Kidney epithelial cell (primary cell): ENCODE results near the gene PKD2. TPM values are rescaled to one million over a fixed set of nuclear protein-coding genes. Genes with fewer than 3 reads are reported as not detected.
"Not testable (repeated sequence)": the region's sequence is repeated elsewhere in the genome, so short reads cannot be mapped to it uniquely, and the experiment has no call there.

Experiments
- DNase-seq: peaks from one replicate; pipeline ENCODE4 v3.0.0-alpha.2; 2010; ENCODE audit warnings: low read depth
- H3K27me3 ChIP-seq: 2 replicates; pipeline ENCODE4 v1.6.0; 2011; ENCODE audit warnings: low read length; ENCODE audit not compliant: control insufficient read depth, insufficient read depth
- H3K36me3 ChIP-seq: 2 replicates; pipeline ENCODE4 v1.5.1; 2011; ENCODE audit warnings: low read length; ENCODE audit not compliant: control insufficient read depth, insufficient read depth
- H3K4me3 ChIP-seq: 2 replicates; pipeline ENCODE4 v1.5.1; 2011; ENCODE audit warnings: low read depth, mild to moderate bottlenecking, control low read depth, low read length
- total RNA-seq: library from RNA; depleted of rRNA; stranded (reverse); fragments of >200 nt; gene quantifications from 2 replicates; pipeline ENCODE4 v1.2.3, GENCODE V29; 2015
- TF ChIP-seq, protein P1 (sequence below): IDR thresholded peaks from 2 replicates; pipeline ENCODE4 v1.5.1; 2011; ENCODE audit warnings: mild to moderate bottlenecking, moderate library complexity, low read length, control low read depth, inconsistent platforms; ENCODE audit not compliant: insufficient read depth, poor library complexity, severe bottlenecking

PKD2 gene
- total RNA-seq, 1 donor from 2014 or later = 31.6 TPM

DNA sequence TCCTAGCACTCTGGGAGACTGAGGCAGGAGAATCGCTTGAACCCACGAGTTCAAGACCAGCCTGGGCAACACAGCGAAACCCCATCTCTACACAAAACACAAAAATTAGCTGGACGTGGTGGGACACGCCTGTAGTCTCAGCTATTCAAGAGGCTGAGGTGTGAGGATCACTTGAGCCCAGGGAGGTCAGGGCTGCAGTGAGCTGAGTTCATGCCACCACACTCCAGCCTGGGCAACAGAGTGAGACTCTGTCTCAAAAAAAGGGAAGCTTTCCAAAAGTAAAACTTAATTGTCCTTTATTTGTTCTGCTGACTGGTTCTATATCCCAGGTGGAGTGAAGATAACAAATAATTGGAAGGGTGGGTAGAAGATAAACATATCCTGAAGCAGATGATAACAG is 105.4 kb downstream of the PKD2 start:
- no peak for DNase-seq
- H3K27me3 ChIP-seq = no peaks in the 10 kb centered on the region
- no peak overlapping the region for H3K4me3 ChIP-seq
- H3K36me3 ChIP-seq = no peaks in the 10 kb centered on the region
- TF ChIP-seq, protein P1, sequence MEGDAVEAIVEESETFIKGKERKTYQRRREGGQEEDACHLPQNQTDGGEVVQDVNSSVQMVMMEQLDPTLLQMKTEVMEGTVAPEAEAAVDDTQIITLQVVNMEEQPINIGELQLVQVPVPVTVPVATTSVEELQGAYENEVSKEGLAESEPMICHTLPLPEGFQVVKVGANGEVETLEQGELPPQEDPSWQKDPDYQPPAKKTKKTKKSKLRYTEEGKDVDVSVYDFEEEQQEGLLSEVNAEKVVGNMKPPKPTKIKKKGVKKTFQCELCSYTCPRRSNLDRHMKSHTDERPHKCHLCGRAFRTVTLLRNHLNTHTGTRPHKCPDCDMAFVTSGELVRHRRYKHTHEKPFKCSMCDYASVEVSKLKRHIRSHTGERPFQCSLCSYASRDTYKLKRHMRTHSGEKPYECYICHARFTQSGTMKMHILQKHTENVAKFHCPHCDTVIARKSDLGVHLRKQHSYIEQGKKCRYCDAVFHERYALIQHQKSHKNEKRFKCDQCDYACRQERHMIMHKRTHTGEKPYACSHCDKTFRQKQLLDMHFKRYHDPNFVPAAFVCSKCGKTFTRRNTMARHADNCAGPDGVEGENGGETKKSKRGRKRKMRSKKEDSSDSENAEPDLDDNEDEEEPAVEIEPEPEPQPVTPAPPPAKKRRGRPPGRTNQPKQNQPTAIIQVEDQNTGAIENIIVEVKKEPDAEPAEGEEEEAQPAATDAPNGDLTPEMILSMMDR = no peak

DNA sequence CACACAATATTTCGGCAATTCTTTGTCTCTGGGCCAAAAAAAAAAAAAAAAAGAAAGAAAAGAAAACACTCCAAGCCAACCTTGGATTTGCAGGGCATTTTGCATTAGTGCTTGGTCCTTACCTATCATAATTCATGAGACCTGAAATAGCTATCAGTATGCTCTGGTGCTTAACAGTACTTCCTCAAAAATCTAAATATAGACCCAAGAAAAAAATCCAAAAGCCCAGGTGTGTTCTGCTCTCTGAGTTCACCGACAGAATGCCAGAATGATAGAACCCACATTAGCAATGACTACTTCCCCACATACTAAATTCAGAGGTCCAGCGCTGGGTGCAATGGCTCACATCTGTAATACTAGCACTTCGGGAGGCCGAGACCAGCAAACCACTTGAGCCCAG is 108.2 kb downstream of the PKD2 start:
- H3K27me3 ChIP-seq = no peaks in the 10 kb centered on the region
- TF ChIP-seq, protein P1 = no peak
- no peaks in the 10 kb centered on the region for H3K36me3 ChIP-seq
- no peak overlapping the region for H3K4me3 ChIP-seq
- DNase-seq = no peak

DNA sequence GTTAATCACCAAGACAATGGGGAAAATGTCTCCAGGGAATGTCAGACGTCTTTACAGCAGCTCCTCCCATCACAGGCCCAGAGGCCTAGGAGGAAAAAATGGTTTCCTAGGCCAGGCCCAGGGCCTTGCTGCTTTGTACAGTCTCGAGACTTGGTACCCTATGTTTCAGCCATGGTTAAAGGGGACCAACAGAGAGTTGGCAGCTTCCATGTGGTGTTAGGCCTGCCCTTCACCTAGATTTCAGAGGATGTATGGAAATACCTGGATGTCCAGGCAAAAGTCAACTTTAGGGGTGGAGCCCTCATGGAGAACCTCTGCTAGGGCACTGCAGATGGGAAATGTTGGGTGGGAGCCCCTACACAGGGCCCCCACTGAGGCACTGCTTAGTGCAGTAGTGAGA is 112.5 kb downstream of the PKD2 start:
- TF ChIP-seq, protein P1 = no peak
- no peak overlapping the region for H3K4me3 ChIP-seq
- DNase-seq = no peak
- no peaks in the 10 kb centered on the region for H3K36me3 ChIP-seq
- H3K27me3 ChIP-seq = no peaks in the 10 kb centered on the region

DNA sequence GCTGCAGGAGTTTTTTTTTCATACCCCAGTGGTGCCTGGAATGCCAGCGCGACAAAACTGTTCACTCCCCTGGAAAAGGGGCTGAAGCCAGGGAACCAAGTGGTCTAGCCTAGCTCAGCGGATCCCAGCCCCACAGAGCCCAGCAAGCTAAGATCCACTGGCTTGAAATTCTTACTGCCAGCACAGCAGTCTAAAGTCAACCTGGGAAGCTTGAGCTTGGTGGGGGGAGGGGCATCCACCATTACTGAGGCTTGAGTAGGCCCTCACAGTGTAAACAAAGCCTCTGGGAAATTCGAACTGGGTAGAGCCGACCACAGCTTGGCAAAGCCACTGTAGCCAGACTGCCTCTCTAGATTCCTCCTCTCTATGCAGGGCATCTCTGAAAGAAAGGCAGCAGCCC is 114.8 kb downstream of the PKD2 start:
- H3K4me3 ChIP-seq, H3K36me3 ChIP-seq, H3K27me3 ChIP-seq, DNase-seq: not testable (repeated sequence)

Other genes with a start within 250 kb of the PKD2 start
- gene IBSP, start 208.1 kb upstream of the PKD2 start, total RNA-seq = not detected in 2 replicates
- not detected in 2 replicates for gene MEPE, start 174.7 kb upstream of the PKD2 start, total RNA-seq
- gene SPP1, start 31.9 kb upstream of the PKD2 start, total RNA-seq = 158 and 160 TPM in 2 replicates
- under 0.01 and 0.21 TPM in 2 replicates for gene ABCG2, start 151.0 kb downstream of the PKD2 start, total RNA-seq